GM10248 (cell line): Measurements from ENCODE around the gene CDKN3.

Experiments
- CTCF ChIA-PET: fragments of 300-600 bp; sonication (Branson Sonifier 250); formaldehyde crosslinking; extraction: SDS; loops from one replicate; lab custom pipeline; 2021; ENCODE audit warnings: antibody characterized with exemption; lab: Yijun Ruan, JAX
- POLR2A ChIA-PET: fragments of 350-650 bp; sonication (Branson Sonifier 250); formaldehyde crosslinking; extraction: SDS; loops from one replicate; lab custom pipeline; 2020; ENCODE audit warnings: antibody characterized with exemption; lab: Yijun Ruan, JAX
- DNase-seq: peaks from one replicate; pipeline ENCODE4 v3.0.0; 2012; ENCODE audit errors: extremely low spot score
- TF ChIP-seq, protein P1 (sequence below): IDR thresholded peaks from 2 replicates; pipeline ENCODE4 v1.5.1; 2012; ENCODE audit warnings: mild to moderate bottlenecking, low read depth; ENCODE audit errors: extremely low read depth, missing control alignments, control extremely low read depth

CDKN3 gene

DNA sequence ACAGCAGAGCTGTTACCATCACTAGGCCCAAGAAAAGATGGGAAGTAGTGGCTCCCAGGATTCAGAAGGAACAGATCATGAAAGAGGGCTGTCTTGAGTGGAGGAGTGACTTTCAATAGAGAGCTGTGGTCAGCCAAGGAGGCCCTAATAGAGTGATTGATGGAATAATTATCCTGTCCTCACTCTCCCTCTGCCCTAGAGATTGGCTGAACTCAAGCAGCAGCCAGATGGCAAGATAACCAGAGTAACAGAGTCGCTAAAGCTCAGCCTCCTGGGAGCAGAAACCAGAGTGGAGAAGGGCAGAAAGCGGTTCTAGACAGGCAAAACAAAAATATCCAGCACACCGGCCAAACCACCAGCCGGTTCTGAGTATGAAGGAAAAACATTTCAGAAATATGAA is 68.8 kb downstream of the CDKN3 start:
- CTCF ChIA-PET = interaction anchor here (1.0 to 2.1 kb wide), 5 partner anchors 8 to 118 kb away, joined by 3 to 5 read pairs (median 4); no protein-coding TSS in a partner anchor
- TF ChIP-seq, protein P1, sequence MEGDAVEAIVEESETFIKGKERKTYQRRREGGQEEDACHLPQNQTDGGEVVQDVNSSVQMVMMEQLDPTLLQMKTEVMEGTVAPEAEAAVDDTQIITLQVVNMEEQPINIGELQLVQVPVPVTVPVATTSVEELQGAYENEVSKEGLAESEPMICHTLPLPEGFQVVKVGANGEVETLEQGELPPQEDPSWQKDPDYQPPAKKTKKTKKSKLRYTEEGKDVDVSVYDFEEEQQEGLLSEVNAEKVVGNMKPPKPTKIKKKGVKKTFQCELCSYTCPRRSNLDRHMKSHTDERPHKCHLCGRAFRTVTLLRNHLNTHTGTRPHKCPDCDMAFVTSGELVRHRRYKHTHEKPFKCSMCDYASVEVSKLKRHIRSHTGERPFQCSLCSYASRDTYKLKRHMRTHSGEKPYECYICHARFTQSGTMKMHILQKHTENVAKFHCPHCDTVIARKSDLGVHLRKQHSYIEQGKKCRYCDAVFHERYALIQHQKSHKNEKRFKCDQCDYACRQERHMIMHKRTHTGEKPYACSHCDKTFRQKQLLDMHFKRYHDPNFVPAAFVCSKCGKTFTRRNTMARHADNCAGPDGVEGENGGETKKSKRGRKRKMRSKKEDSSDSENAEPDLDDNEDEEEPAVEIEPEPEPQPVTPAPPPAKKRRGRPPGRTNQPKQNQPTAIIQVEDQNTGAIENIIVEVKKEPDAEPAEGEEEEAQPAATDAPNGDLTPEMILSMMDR = no peak
- DNase-seq = no peak
- POLR2A ChIA-PET = no interaction called here

DNA sequence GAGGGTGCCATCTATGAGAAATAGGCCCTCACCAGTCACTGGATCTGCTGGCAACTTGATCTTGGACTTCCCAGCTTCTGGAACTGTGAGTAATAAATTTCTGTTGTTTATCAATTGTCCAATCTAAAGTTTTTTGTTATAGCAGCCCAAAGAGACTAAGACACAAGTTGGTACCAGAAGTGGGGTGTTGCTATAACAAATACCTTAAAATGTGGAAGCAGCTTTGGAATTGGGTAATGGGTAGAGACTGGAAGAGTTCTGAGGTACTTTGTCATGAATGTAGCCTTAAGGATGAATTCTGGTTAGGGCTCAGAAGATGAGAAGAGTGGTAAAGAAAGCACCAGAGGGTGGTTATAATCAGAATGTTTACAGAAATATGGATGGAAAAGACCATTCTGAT is 70.5 kb downstream of the CDKN3 start:
- POLR2A ChIA-PET = no interaction called here
- CTCF ChIA-PET = interaction anchor here (0.7 to 2.0 kb wide), 3 partner anchors 10 to 17 kb away, joined by 3 to 7 read pairs (median 4); no protein-coding TSS in a partner anchor
- no peak for DNase-seq
- TF ChIP-seq, protein P1 = no peak
